IPS DF 6.9 (cell line): ENCODE results near the gene RABIF.
"Not testable (repeated sequence)": the region's sequence is repeated elsewhere in the genome, so short reads cannot be mapped to it uniquely, and the experiment has no call there.

Experiments used
- DNase-seq: peaks from one replicate; pipeline ENCODE4 v3.0.0-alpha.2; 2013; ENCODE audit warnings: low read depth, low spot score
- H3K27ac ChIP-seq: one replicate; pipeline ENCODE4 v1.5.1; 2013; ENCODE audit warnings: low read length, control low read depth
- H3K27me3 ChIP-seq: 2 replicates; pipeline ENCODE4 v1.6.1; 2013; ENCODE audit warnings: mild to moderate bottlenecking, low read length; ENCODE audit not compliant: control insufficient read depth, insufficient read depth
- H3K36me3 ChIP-seq: 2 replicates; pipeline ENCODE4 v1.6.1; 2013; ENCODE audit warnings: low read length; ENCODE audit not compliant: control insufficient read depth, insufficient read depth
- H3K4me1 ChIP-seq: 2 replicates; pipeline ENCODE4 v1.6.1; 2013; ENCODE audit warnings: low read length; ENCODE audit not compliant: control insufficient read depth, insufficient read depth
- H3K4me3 ChIP-seq: 2 replicates; pipeline ENCODE4 v1.5.1; 2013; ENCODE audit warnings: mild to moderate bottlenecking, low read length
- H3K9me3 ChIP-seq: 2 replicates; pipeline ENCODE4 v1.6.1; 2013; ENCODE audit warnings: low read length, inconsistent platforms; ENCODE audit not compliant: control insufficient read depth, insufficient read depth
- WGBS: extraction: QIAGEN DNeasy Blood & Tissue Kit; methylation state at CpG from one replicate; pipeline ENCODE4 v1.1.7; 2013; ENCODE audit warnings: mixed read lengths, missing lambda C conversion rate; ENCODE audit not compliant: insufficient read length, insufficient coverage; 5-methylcytosine and 5-hydroxymethylcytosine counted together

RABIF gene

DNA sequence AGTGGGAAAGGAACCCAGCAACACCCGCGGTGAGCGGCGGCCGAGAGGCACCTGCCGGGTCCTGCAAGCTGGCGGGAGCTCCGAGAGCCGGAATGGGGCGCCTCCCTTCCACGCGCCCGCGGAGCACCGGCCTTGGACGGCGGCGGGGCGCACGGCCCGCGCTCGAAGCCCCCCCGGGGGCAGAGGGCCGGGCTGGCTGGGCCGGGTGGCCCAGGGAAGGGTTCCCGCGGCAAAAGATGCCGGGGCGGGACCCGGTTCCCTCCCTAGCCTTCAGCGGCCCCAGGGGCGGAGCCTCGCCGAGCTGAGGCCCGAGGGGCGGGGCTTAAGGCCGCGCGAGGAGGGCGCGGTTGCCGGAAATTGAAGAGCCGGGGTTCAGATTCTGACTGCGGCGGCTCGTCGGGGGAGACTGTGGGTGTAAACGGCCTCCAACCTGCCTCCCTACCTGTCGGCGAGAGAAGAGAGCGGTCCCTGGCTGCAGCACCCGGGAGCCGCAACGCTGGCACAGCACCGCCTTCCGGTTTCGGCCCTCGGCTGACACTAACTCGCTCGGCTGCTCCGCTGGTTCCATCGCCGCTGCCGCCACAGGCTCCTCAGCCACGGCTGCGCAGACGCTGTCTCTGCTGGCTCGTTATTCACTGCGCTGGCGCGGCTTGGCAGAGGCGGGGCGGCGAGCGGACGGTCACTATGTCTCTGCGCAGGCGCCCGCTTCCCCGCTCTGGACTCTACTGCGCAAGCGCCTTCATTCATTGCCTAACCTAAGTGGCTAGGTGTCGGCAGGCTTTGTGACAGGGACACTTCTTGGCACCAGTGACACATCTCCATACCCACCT is at the start of gene RABIF:
Gene RABIF, minus strand, starts transcription at position 619 of the 830 bp plus-strand sequence. Its CDS starts 51 bp downstream, at position 568.
- no peaks in the 10 kb centered on the region for H3K9me3 ChIP-seq
- peak within 1 kb of the TSS; percentile 72 for H3K4me3 ChIP-seq
- no peak within 1 kb of the TSS for H3K27ac ChIP-seq
- DNase-seq = peak; percentile 74
- H3K36me3 ChIP-seq = peaks cover 6% of the 10 kb centered on the region; the same call in 1 of the 2 replicates
- no CpG with 5 or more reads among the region's 84 CpGs for WGBS
- no peaks in the 10 kb centered on the region for H3K4me1 ChIP-seq
- H3K27me3 ChIP-seq = no peaks in the 10 kb centered on the region

DNA sequence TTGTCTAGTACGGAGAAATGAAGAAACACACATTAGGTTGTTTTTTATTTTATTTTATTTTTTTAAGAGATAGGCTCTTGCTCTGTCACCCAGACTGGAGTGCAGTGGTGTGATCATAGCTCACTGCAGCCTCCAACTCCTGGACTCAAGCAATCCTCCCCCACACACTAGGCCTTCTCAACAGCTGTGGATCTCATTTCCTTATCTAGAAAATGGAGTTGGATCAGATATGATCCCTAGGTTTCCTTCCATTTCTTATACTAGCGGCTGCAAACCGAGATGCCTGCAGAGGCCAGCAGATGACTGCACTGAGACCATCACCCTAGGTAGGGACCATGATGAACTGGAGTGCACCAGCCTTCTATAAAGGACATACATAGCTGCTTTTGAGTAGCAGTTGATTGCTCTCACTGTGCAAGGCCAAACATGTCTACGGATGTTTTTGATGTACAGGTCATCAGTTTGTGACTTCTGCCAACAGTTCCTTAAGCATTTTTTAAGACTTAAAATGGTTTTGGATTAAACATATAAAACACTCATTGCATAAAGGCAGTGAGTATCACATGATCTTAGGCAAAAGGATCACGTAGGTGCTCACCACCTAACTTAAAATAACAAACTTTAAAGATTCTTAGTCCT is 49.5 kb upstream of the RABIF start:
- DNase-seq = no peak
- H3K4me1 ChIP-seq = no peaks in the 10 kb centered on the region
- H3K27me3 ChIP-seq = no peaks in the 10 kb centered on the region
- H3K4me3 ChIP-seq = no peak overlapping the region
- no CpG with 5 or more reads among the region's 5 CpGs for WGBS
- no peaks in the 10 kb centered on the region for H3K9me3 ChIP-seq
- H3K36me3 ChIP-seq = peaks cover 19% of the 10 kb centered on the region; the same call in 1 of the 2 replicates
- no peak overlapping the region for H3K27ac ChIP-seq

DNA sequence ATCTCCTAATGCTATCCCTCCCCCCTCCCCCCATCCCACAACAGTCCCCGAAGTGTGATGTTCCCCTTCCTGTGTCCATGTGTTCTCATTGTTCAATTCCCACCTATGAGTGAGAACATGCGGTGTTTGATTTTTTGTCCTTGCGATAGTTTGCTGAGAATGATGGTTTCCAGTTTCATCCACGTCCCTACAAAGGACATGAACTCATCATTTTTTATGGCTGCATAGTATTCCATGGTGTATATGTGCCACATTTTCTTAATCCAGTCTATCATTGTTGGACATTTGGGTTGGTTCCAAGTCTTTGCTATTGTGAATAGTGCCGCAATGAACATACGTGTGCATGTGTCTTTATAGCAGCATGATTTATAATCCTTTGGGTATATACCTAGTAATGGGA is 47.5 kb upstream of the RABIF start:
- H3K36me3 ChIP-seq, H3K27me3 ChIP-seq, DNase-seq, H3K4me1 ChIP-seq, H3K27ac ChIP-seq, H3K9me3 ChIP-seq, H3K4me3 ChIP-seq: not testable (repeated sequence)
- WGBS = no CpG with 5 or more reads among the region's 6 CpGs

DNA sequence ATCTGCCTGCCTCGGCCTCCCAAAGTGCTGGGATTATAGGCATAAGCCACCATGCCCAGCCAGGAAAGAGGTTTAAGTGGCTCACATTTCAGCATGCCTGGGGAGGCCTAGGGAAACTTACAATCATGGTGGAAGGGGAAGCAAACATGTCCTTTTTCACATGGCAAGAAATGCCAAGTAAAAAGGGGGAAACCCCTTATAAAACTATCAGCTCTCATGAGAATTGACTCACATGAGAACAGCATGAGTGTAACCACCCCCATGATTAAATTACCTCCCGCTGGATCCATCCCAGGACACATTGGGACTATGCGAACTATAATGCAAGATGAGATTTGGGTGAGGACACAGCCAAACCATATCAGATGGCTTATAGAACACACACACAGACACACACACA is 46.9 kb upstream of the RABIF start:
- Histone ChIP-seq H3K27ac (no peak overlapping the region), H3K27me3 (no peaks in the 10 kb centered on the region), H3K4me1 (no peaks in the 10 kb centered on the region), H3K9me3 (no peaks in the 10 kb centered on the region), H3K4me3 (no peak overlapping the region), H3K36me3 (no peaks in the 10 kb centered on the region)
- DNase-seq = no peak
- no CpG with 5 or more reads among the region's 3 CpGs for WGBS

DNA sequence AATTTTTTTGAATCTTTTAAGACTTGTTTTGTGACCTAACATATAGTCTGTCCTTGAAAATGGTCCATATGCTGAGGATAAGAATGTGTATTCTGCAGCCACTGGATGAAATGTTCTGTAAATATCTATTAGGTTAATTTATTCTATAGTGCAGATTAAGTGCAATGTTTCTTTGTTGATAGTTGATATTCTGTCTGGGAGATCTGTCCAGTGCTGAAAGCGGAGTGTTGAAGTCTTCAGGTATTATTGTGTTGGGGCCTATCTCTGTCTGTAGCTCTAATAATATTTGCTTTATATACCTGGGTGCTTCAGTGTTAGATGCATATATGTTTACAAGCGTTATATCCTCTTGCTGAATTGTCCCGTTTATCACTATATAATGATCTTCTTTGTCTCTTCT is 45.8 kb upstream of the RABIF start:
- H3K4me1 ChIP-seq = no peaks in the 10 kb centered on the region
- H3K4me3 ChIP-seq = no peak overlapping the region
- no peak for DNase-seq
- H3K27me3 ChIP-seq = no peaks in the 10 kb centered on the region
- no peaks in the 10 kb centered on the region for H3K36me3 ChIP-seq
- no peaks in the 10 kb centered on the region for H3K9me3 ChIP-seq
- H3K27ac ChIP-seq = no peak overlapping the region
- WGBS = no CpG with 5 or more reads among the region's 3 CpGs

DNA sequence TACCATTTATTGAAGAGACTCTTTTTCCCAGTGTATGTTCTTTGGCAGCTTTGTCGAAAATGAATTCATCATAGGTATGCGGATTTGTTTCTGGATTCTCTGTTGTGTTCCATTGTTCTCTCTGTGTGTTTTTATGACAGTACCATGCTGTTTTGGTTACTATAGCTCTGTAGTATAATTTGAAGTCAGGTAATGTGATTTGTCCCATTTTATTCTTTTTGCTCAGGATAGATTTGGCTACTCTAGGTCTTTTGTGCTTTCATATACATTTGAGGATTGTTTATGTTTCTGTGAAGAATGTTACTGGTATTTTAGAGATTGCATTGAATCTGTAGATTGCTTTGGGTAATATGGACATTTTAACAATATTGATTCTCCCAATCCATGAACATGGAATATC is 43.5 kb upstream of the RABIF start:
- Histone ChIP-seq H3K36me3 (no peaks in the 10 kb centered on the region), H3K4me1 (no peaks in the 10 kb centered on the region), H3K9me3 (no peaks in the 10 kb centered on the region), H3K4me3 (no peak overlapping the region), H3K27ac (no peak overlapping the region), H3K27me3 (no peaks in the 10 kb centered on the region)
- no CpG with 5 or more reads among the region's 2 CpGs for WGBS
- no peak for DNase-seq

DNA sequence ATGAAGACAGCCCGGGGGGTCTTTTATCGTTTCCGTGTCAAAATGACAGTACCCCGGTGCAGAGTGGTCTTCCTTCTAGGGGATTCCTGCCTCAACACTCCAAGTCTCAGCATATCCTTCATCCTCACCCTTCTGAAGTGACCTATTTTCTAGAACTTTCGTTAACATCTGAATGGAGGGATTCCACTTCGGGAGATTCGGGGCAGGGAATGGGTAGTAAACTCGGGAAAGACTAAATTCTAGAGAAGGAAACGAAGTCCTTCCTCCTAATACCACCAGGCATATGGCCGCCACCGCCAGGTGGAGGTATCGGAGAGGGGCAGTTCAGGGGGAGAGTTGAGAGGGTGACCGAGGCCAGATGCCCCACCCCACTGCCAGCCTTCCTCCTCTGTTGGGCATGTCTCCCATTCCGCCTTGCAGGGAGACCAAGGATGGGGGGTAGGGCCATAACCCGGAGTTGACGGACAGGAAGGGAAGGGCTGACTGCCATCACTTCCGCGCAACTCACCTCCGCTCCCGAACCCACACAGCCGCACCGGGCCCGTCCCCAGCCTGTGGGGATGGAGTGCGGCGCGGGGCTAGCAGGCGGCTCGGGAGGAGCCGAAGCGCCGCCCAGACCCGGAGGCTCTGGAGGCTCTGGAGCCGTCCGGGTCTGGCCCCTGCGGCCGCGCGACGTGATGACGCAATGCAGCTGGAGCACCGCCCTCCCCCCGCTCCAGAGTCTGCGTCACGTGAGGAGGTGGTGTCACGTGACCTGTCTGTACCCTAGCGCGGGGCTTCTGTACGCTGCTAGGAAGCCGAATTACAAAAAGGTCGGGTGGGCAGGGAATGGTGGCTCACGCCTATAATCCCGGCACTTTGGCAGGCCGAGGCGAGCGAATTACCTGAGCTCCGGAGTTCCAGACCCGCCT is 37.9 kb upstream of the RABIF start, which contains the start of gene KLHL12:
Gene KLHL12, minus strand, starts transcription at position 654 of the 911 bp plus-strand sequence. CDS start 2,072 bp downstream, outside the sequence.
- Histone ChIP-seq H3K27me3 (no peaks in the 10 kb centered on the region), H3K9me3 (no peaks in the 10 kb centered on the region), H3K4me1 (no peaks in the 10 kb centered on the region), H3K36me3 (no peaks in the 10 kb centered on the region), H3K27ac (no peak within 1 kb of the TSS), H3K4me3 (peak within 1 kb of the TSS; percentile 73; the same call in 1 of the 2 replicates)
- no CpG with 5 or more reads among the region's 57 CpGs for WGBS
- peak; percentile 97 for DNase-seq

DNA sequence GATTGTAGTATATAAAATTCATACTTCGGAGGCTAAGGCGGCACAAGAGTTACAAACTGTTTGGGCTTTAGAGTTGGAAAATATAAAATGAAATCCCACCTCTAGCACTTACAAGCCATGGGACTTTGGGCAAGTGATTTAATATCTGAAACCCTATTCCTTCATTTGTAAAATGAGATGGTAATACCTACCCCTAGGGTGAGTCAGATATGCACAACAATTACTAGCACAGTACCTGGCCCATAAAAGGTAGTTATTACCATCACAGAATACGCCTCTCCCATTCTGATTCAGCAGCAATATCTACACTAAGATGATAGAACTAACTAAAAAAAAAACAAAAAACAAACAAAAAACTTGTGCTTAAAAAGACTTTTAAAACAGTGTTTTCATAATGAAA is 34.6 kb upstream of the RABIF start:
- H3K4me1 ChIP-seq = no peaks in the 10 kb centered on the region
- no peak overlapping the region for H3K4me3 ChIP-seq
- no peak overlapping the region for H3K27ac ChIP-seq

DNA sequence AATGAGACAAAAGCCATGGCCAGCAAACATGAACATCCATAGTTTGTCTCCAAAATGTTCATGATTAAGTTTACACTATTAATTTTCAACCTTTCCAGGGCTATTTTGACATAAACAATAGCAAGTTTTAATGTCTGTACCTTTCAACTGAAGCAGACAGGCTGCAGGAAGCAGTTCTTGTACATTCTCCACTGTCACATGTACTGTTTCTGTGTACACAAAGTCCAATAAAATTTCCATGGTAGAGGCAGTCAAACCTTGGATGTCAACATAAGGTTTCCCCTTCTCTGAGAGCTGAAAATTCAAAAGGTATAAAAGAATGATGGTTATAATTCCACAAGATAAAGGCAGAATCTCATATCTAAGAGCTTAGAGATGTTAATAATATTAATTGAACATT is 30.7 kb upstream of the RABIF start:
- H3K4me3 ChIP-seq = no peak overlapping the region
- H3K27ac ChIP-seq = no peak overlapping the region
- H3K27me3 ChIP-seq = no peaks in the 10 kb centered on the region
- DNase-seq = no peak
- H3K9me3 ChIP-seq = no peaks in the 10 kb centered on the region
- H3K4me1 ChIP-seq = no peaks in the 10 kb centered on the region
- peaks cover 7% of the 10 kb centered on the region; the same call in 1 of the 2 replicates for H3K36me3 ChIP-seq

More for the DNA sequence above, 34.6 kb upstream of the RABIF start:
- H3K36me3 ChIP-seq = no peaks in the 10 kb centered on the region; the same call in 1 of the 2 replicates
- H3K27me3 ChIP-seq = no peaks in the 10 kb centered on the region
- no peak for DNase-seq
- no peaks in the 10 kb centered on the region for H3K9me3 ChIP-seq
- no CpG with 5 or more reads among the region's 3 CpGs for WGBS

DNA sequence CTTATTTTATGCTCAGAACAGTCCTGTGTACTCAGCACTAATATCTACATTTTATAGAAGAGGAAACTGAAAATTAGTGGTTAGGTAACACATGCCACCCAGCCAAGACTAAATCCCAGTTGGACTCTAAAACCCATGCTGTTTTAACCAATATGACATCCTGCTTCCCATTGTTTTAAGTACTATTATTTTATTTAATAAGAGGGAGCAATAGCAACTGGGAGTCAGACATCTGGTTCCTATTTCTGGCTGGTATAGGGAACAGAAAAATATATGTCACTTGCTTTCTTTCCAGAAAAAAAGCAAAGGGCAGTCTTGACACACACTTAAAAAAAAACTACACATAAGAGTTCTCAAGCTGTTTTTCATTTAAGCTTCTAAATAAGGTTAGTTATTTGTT is 26.2 kb upstream of the RABIF start:
- no peak for DNase-seq
- Histone ChIP-seq H3K27me3 (no peaks in the 10 kb centered on the region), H3K4me1 (no peaks in the 10 kb centered on the region), H3K4me3 (no peak overlapping the region), H3K9me3 (no peaks in the 10 kb centered on the region), H3K27ac (no peak overlapping the region), H3K36me3 (peaks cover 20% of the 10 kb centered on the region; the same call in 1 of the 2 replicates)
